ENCODE data around the gene MAP3K14.

MAP3K14 gene

GRCh38 chr17:45287526-45288500 is 29.0 kb downstream of the MAP3K14 start:
- Histone ChIP-seq H3K79me2 (ENCODE audit: insufficient read depth, low read depth) (peaks cover 4% of the 10 kb centered on the region; the same call in 1 of the 2 replicates), H3K36me3 (ENCODE audit: insufficient read depth) (peaks cover 7% of the 10 kb centered on the region; the same call in 1 of the 2 replicates), H3K9ac (no peak overlapping the region), H3K4me3 (IDR thresholded peaks at IDR 0.05; ENCODE audit: insufficient read depth, low read depth, low read length) (no peak overlapping the region), H3K4me1 (ENCODE audit: low read depth, poor library complexity, severe bottlenecking) (peaks cover 6% of the 10 kb centered on the region), H2AFZ (ENCODE audit: low read depth) (no peak overlapping the region), H3K4me2 (no peak overlapping the region), H3K27ac (no peak overlapping the region; the same call in 1 of the 2 replicates), H3K27me3 (ENCODE audit: insufficient read depth, low read depth) (no peaks in the 10 kb centered on the region), H4K20me1 (ENCODE audit: insufficient read depth) (no peaks in the 10 kb centered on the region)
- no peak for TF ChIP-seq CTCF (conservative IDR thresholded peaks at IDR 0.05; ENCODE audit: low read depth, low read length)

- H3K36me3 ChIP-seq (ENCODE audit: insufficient read depth) = peaks cover 7% of the 10 kb centered on the region; the same call in 1 of the 2 replicates
These were observed 30.5 kb downstream of the MAP3K14 start for GRCh38 chr17:45286286-45286685.

GRCh38 chr17:45284176-45285140 is 32.4 kb downstream of the MAP3K14 start:
- no peaks in the 10 kb centered on the region for H3K27me3 ChIP-seq (ENCODE audit: insufficient read depth, low read depth)
- H3K4me3 ChIP-seq (IDR thresholded peaks at IDR 0.05; ENCODE audit: insufficient read depth, low read depth, low read length) = no peak overlapping the region
- H3K36me3 ChIP-seq (ENCODE audit: insufficient read depth) = peaks cover 3% of the 10 kb centered on the region; the same call in 1 of the 2 replicates
- no peaks in the 10 kb centered on the region for H4K20me1 ChIP-seq (ENCODE audit: insufficient read depth)
- TF ChIP-seq CTCF (conservative IDR thresholded peaks at IDR 0.05; ENCODE audit: low read depth, low read length) = peak; percentile 61
- H2AFZ ChIP-seq (ENCODE audit: low read depth) = no peak overlapping the region
- H3K9ac ChIP-seq = no peak overlapping the region
- H3K4me2 ChIP-seq = no peak overlapping the region
- no peaks in the 10 kb centered on the region for H3K79me2 ChIP-seq (ENCODE audit: insufficient read depth, low read depth)
- H3K27ac ChIP-seq = no peak overlapping the region
- no peaks in the 10 kb centered on the region for H3K4me1 ChIP-seq (ENCODE audit: low read depth, poor library complexity, severe bottlenecking)

More at GRCh38 chr17:45286286-45286685, 30.5 kb downstream of the MAP3K14 start:
- Histone ChIP-seq H3K27me3 (ENCODE audit: insufficient read depth, low read depth) (no peaks in the 10 kb centered on the region), H3K4me3 (IDR thresholded peaks at IDR 0.05; ENCODE audit: insufficient read depth, low read depth, low read length) (no peak overlapping the region), H3K4me1 (ENCODE audit: low read depth, poor library complexity, severe bottlenecking) (peaks cover 6% of the 10 kb centered on the region), H4K20me1 (ENCODE audit: insufficient read depth) (no peaks in the 10 kb centered on the region), H2AFZ (ENCODE audit: low read depth) (no peak overlapping the region), H3K4me2 (no peak overlapping the region), H3K79me2 (ENCODE audit: insufficient read depth, low read depth) (no peaks in the 10 kb centered on the region), H3K27ac (no peak overlapping the region), H3K9ac (no peak overlapping the region)
- no peak for TF ChIP-seq CTCF (conservative IDR thresholded peaks at IDR 0.05; ENCODE audit: low read depth, low read length)

- Histone ChIP-seq H4K20me1 (ENCODE audit: insufficient read depth) (no peaks in the 10 kb centered on the region), H3K4me2 (no peak overlapping the region), H3K27me3 (ENCODE audit: insufficient read depth, low read depth) (no peaks in the 10 kb centered on the region), H3K9ac (no peak overlapping the region), H2AFZ (ENCODE audit: low read depth) (no peak overlapping the region), H3K4me1 (ENCODE audit: low read depth, poor library complexity, severe bottlenecking) (no peaks in the 10 kb centered on the region), H3K36me3 (ENCODE audit: insufficient read depth) (peaks cover 3% of the 10 kb centered on the region; the same call in 1 of the 2 replicates), H3K4me3 (IDR thresholded peaks at IDR 0.05; ENCODE audit: insufficient read depth, low read depth, low read length) (no peak overlapping the region), H3K27ac (no peak overlapping the region), H3K79me2 (ENCODE audit: insufficient read depth, low read depth) (no peaks in the 10 kb centered on the region)
- TF ChIP-seq CTCF (conservative IDR thresholded peaks at IDR 0.05; ENCODE audit: low read depth, low read length) = no peak
These were observed 33.1 kb downstream of the MAP3K14 start for GRCh38 chr17:45283711-45284110.
